GM19238 (cell line): Measurements from ENCODE around the gene TMEM94.

Source experiments
- DNase-seq: peaks from one replicate; pipeline ENCODE4 v3.0.0; 2011; ENCODE audit warnings: low spot score; ENCODE audit not compliant: insufficient read length

Gene TMEM94

GRCh38 chr17:75524970-75525805 is 68.8 kb downstream of the TMEM94 start, which contains the start of gene LLGL2:
TSS of gene LLGL2 (plus strand) at chr17:75525697. CDS start at chr17:75543427, 17,730 bp downstream.
- DNase-seq: peak; percentile 97

- DNase-seq: no peak
These were observed 69.5 kb downstream of the TMEM94 start for GRCh38 chr17:75525806-75526554.

- DNase-seq: no peak
These were observed 70.3 kb downstream of the TMEM94 start for GRCh38 chr17:75526555-75527270.

- DNase-seq: no peak
These were observed 74.6 kb downstream of the TMEM94 start for GRCh38 chr17:75530837-75531720.

- no peak for DNase-seq
These were observed 75.3 kb downstream of the TMEM94 start for GRCh38 chr17:75531721-75532072.

GRCh38 chr17:75535119-75535537 is 78.7 kb downstream of the TMEM94 start:
- DNase-seq: no peak

GRCh38 chr17:75535871-75536270 is 79.4 kb downstream of the TMEM94 start:
- no peak for DNase-seq

- DNase-seq: no peak
These were observed 79.9 kb downstream of the TMEM94 start for GRCh38 chr17:75536366-75536765.

- DNase-seq: no peak
These were observed 83.7 kb downstream of the TMEM94 start for GRCh38 chr17:75539967-75540729.

GRCh38 chr17:75540923-75541503 is 84.6 kb downstream of the TMEM94 start:
- no peak for DNase-seq

- no peak for DNase-seq
These were observed 85.8 kb downstream of the TMEM94 start for GRCh38 chr17:75542229-75542628.

- DNase-seq: no peak
These were observed 86.4 kb downstream of the TMEM94 start for GRCh38 chr17:75542728-75543336.

GRCh38 chr17:75544250-75544649 is 87.8 kb downstream of the TMEM94 start:
- no peak for DNase-seq

- DNase-seq: no peak
These were observed 89.7 kb downstream of the TMEM94 start for GRCh38 chr17:75546181-75546580.

- no peak for DNase-seq
These were observed 90.7 kb downstream of the TMEM94 start for GRCh38 chr17:75547091-75547490.

- DNase-seq: no peak
These were observed 92.4 kb downstream of the TMEM94 start for GRCh38 chr17:75548813-75549212.
